Measurements from ENCODE around the gene MEA1. TPM values are rescaled to one million over a fixed set of nuclear protein-coding genes. Genes with fewer than 3 reads are reported as not detected.

Gene MEA1
- polyA plus RNA-seq, 5 donors: 77.5 to 90.4 (median 86.1) TPM

DNA sequence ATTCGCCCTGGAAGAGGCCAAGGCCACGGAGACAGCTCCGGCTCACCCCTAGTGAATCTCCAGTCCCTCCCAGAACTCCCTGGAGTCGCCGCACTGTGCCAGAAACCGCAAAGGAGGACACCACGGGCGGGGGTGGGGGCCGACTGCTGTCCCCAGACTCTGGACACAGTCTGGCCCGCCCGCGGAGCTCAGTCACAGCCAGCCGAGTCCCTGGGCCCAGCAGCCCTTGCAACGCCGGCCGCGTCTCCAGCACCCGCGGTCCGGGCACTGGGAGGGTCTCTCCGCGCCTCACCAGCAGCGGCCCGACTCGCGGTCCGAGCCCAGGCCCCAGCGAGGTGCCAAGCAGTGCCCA, 35.3 kb downstream of the MEA1 start:
- no peak for DNase-seq

DNA sequence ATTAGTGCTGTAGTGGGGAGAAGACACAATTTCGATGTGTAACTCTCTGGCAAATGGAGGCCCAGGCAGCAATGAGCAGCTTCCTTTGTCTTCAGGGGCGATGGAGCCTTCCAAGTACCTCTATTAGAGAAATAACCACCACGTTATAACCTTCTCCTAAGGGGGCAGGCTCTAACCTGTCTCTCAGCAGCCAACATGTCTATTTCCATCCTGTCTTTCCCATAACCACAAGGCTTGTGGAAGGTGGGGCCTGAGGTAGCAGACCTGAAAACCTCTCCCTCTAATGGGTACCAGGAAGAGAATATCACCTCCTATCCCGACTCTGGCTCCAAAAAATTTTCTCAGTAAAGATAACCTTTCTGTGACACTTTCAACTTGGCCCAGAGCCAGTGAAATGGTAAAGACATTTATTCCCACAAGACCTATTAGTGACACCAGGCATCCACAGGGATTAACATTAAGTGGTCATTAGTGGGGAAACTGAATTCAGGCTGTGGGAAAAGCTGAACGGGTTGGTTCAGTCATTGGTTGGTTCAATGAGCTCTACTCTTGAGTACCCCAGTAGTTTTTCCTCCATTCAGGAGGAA, 38.7 kb downstream of the MEA1 start:
- no peak for DNase-seq

DNA sequence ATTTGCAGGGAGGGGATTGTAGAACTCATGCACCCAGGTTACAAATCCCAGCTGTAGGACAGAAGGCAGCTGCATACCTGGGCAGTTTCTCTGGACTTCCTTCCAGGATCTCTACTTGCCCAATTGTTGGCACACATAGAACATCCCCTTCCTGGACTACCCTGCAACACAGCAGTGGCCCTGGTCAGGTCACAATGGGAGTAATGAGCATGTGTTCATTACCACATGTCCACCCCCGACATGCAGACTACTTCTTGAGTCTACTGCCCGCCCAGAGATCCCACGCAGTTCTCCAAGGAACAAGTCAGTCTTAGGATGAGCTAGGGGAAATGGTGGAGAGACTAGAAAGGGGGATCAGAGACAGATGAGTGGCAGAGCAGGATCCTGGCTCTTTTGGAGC, 39.8 kb downstream of the MEA1 start:
- no peak for DNase-seq

DNA sequence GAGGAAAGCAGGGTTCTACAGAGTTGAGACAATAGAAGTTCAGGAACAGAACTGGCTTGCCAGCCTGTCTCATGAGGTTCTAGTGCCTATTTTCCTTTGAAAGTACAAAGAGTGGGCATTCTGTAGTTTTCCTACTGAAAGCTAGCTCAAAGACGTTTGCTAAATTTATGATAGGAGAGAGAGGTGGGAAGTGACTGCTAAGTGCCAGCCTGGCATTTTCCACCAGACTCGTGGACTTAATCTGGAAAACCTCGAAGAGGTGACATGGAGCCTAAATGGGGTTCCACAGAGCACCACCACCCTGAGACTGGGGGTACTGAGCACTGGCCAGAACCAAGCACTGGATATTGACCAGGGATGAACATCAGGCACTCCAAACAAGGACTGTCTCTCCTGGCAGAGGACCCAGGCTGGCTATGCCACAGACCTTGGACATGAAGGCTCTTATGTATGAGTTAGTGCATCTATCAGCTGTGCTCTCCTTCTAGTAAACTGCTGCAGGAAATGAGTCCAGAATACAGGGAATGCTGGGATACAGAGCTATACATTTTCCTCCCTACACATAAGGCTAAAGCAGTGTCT, 41.9 kb downstream of the MEA1 start:
- DNase-seq: no peak

DNA sequence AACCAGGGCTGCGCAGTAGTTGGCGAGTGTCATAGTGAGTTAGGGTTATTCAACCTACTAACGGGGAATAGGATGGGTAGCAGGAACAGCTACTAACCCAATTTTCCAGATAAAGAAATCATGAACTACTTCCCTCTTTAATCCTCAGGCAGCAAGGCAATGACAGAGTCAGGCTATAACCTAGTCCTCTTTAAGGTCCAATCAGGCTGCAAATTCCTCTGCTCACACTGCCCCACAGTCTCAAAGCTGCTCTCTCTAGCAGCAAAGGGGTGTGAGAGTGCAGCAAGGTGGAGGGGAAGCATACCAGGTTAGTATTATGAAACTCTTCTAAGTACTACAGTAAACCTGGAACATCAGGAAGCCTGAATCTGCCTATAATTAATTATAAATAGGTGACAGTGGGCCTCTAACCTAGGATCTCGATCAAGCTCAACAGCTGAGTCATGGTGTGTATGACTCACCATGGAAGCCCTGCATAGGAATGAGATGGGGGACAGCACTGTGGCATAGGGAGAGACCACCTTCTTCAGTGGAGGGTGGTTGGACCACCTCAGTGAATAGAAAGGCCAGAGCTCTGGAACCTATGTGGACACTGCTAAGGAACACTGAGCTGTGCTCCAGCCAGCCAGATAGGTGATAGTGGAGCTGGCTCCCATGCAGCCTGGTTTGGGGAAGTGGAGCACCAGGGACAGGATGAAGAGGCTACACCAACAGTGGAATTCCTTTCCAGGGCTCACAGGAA, 42.7 kb downstream of the MEA1 start:
- DNase-seq: no peak

DNA sequence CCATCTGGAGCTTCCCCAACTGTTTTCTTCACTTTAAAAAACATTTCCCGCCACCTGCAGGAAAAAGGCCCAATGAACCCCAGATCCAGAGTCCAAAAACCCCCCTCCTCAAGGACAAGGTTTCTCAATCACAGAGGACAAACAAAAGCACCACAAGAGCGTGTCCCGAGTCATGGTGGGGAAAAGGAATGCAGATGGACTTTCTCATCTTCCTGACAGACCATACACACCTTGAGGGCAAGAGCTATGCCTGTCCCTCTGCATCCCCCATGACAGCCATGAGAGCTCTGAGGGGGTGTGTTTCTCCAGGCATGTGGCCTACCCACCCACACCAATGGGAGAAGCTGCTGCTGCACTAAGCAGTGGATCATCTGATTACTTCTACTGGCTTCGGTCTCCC, 43.8 kb downstream of the MEA1 start:
- DNase-seq: no peak

DNA sequence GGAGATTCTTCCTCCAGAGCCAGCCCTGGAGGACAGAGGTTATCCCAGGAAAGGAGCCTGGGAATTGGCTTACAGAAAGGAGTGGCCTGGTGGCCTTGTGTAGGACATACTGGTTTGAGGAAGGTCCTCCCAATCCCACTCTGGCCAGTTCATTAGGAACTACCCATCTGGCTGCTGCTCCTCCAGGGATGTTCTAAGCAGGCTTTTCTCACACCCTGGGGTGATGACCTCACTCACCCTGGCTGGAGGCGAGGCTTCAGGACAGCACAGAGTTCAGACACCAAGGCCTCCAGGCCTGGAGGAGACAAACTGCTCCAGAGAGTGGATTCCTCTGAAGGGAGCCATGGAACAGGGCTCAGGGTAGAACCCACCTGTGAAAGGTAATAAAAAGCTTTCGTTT, 44.3 kb downstream of the MEA1 start:
- no peak for DNase-seq

DNA sequence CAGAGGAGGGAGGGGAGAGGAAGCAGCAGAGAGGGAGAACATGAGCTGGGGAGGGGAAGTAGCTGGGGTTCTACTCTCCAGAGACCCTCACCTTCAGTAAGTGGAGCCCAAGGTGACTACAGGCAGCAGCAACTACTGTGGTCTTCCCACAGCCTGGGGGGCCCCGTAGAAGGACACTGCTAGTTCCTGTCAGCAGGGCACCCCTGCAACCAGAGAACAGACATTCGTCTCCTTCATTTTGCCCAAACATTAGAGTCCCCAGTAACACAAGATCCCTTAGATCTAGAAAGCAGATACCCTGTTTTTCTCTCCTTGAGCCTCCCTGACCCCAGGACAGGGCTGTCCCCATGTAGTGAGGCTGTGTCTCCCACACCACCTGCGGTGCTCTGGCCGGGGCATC, 45.0 kb downstream of the MEA1 start:
- DNase-seq: no peak

DNA sequence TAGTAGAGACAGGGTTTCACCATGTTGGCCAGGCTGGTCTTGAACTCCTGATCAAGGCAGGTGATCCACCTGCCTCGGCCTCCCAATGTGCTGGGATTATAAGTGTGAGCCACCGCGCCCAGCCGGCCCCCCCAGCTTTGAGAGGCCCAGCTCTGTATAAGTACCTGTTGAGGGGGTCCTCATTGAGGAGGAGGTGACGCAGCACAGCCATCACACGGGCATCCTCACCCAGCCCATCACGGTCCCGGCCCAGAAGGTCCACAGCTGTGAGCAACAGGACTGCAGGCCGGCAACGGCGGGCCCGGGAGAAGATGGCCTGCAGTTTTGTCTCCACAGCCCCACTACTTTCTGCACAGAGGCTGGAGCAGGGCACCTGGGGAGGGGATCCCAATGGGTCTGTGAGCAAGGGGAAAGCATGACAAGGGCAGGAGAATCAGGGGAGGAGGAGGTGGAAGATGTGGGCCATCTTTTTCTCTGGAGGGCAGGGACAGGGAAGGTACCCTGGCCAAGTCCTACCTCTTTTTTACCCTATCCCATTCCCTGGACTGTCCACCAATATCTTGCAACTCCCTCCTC, 45.5 kb downstream of the MEA1 start:
- no peak for DNase-seq

DNA sequence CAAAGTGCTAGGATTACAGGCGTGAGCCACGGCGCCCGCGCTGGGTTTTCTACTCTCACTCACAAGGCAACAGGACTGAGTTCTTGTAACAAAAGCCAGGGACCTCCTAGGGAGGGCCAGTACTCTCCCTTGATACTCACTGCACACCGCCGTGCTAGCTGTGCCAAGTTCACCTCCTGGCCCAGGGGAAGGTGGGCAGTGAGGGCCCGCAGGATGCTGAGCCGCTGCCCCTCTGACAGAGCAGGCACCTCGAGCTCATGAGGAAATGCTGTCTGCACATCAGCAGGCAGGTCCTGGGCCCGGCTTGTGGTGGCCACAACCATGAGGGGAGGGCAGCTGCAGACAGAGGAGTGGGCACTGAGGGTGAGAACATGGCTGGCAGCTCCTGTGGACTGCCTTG, 46.5 kb downstream of the MEA1 start:
- no peak for DNase-seq

DNA sequence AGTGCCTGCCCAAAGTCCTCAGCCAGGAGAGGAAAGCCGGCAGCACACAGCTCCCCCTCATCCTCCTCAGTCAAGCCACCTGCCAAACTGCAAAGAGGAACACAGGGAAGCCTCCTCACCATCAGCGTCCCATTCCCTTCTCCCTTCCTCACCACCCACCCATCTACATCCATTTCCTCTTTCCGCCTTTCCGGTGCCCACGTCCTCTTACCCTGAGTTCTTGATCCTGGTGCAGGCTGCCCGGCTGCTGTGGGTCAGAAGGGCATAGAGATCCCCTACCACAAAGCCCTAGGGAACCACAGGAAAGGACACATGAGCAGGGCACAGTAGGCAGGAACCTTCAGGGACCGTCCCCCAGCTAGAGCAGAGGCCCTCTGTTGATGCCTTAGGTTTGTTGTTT, 47.2 kb downstream of the MEA1 start:
- no peak for DNase-seq

DNA sequence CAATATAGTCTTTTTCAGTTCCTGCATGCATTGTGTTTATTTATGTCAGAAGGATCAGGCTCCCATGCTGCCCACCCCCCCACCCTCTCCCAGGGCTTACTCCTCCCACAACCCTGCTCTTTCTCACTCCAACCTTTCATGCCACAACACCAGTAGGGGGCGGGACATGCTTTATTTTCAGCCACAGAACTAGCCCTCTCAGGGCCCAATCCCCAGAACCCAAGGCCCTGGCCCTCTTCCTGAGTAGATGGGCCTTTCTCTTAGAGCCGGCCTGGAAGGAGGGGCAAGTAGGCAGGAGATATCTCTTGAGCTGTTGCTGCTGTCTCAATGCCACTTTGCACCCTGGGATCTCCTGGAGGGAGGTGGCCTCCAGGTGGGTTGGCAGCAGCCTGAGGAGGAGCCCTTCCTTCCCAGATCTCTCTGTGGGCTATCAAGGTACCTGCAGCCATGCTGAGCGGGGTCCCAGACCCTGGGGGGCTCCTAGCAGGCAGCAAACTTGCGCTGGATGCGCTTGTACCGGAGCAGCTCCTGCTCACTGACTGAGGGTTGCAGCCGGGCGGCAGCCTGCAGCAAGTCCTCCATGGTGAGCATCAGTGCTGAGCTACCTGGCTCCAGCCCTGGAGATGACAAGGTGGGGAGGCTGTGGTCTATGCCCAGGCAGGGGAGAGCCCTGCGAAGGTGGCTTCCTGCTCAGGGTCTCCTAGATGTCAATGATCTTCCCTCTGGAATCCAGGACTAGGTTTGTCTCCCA, 49.7 kb downstream of the MEA1 start:
- no peak for DNase-seq

DNA sequence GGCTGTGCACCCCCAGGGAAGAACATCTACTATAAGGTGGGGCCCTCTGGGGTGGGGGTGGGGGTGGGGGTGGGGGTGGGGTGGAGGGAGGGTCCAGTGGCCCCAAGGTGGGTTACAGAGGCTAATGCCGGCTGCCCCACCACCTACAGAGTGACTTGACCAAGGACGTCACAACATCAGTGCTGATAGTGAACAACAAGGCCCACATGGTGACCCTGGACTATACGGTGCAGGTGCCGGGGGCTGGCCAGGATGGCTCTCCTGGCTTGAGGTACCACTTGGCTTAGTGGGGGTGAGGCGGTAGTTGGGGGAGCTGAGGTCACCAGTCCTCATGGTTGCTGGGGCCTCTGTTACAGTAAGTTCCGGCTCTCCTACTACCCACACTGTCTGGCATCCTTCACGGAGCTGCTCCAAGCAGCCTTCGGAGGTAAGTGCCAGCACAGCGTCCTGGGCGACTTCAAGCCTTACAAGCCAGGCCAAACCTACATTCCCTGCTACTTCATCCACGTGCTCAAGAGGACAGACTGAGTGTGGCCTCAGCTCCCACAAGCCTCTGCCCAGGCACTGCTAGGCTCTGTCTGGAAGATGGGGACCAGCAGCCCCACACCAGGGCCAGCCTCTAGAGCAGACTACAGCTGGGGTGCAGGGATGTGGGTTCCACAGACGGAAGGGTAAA, 50.4 kb downstream of the MEA1 start:
- DNase-seq: no peak

DNA sequence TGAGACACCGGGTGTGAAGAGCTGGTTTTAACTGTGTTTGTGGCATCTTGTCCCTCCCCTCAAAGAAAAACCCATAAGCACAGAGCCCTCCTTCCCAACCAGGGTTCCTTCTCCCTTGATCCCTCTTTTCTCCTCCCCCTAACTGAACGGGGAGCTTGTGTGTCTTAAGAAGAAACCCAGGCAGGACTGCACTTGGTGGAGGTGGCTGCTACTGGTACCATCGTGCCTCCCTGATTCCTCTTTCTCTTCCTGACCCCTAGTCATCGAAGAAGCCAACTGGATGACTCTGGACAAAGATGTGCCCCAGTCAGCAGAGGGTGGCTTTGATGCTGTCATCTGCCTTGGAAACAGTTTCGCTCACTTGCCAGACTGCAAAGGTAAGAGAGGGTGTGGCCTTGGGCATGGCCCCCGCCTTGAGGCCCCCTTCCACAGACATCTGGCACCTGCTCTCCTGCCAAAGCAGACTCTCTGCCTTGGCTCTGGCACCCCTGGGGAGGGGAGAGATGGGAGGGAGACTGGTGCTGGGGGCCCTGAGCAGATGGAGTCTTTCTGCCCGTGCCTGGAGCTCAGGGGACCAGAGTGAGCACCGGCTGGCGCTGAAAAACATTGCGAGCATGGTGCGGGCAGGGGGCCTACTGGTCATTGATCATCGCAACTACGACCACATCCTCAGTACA, 51.1 kb downstream of the MEA1 start:
- no peak for DNase-seq

DNA sequence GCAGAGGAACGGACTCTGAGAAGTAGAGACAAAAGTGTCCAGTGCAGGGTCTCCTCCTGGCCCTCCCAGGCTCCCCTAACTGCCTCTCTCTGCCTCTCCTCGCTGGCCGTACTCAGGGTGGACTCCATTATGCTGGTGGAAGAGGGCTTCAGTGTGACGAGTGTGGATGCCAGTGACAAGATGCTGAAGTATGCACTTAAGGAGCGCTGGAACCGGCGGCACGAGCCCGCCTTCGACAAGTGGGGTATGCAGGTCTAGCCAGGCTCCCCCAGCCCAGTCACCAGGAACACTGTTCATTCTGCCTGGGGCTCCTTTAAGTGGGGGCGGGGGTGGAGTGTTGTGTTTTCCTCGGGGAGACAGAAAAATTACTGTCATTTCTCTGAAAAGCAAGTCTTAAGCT, 51.6 kb downstream of the MEA1 start:
- DNase-seq: no peak

Other genes starting within 250 kb of the MEA1 start
- 10 to 100 TPM; 14.1 to 20.2 (median 18.8) TPM for gene BICRAL, start 231.9 kb downstream of the MEA1 start, polyA plus RNA-seq (ENCODE audit: insufficient read depth in 1 of 5, insufficient read length in 5 of 5, low replicate concordance in 1 of 5)
- gene RPL7L1, start 134.3 kb downstream of the MEA1 start, polyA plus RNA-seq (ENCODE audit: insufficient read depth in 1 of 5, insufficient read length in 5 of 5, low replicate concordance in 1 of 5): 100 to 1,000 TPM in 4 of 5 donors, 10 to 100 TPM in 1; 95.2 to 119 (median 111) TPM
- gene PTCRA, start 97.9 kb downstream of the MEA1 start, polyA plus RNA-seq (ENCODE audit: insufficient read depth in 1 of 5, insufficient read length in 5 of 5, low replicate concordance in 1 of 5): 1 to 10 TPM in 1 of 5 donors, under 1 TPM in 4; 0.28 to 1.1 (median 0.55) TPM
- 10 to 100 TPM; 47.1 to 73.0 (median 66.2) TPM for gene CNPY3, start 84.5 kb downstream of the MEA1 start, polyA plus RNA-seq (ENCODE audit: insufficient read depth in 1 of 5, insufficient read length in 5 of 5, low replicate concordance in 1 of 5)
- 1 to 10 TPM in 4 of 5 donors, under 1 TPM in 1; 0.83 to 1.6 (median 1.3) TPM for gene GNMT, start 53.2 kb downstream of the MEA1 start, polyA plus RNA-seq (ENCODE audit: insufficient read depth in 1 of 5, insufficient read length in 5 of 5, low replicate concordance in 1 of 5)
- 10 to 100 TPM; 12.8 to 23.9 (median 17.8) TPM for gene PEX6, start 34.8 kb downstream of the MEA1 start, polyA plus RNA-seq (ENCODE audit: insufficient read depth in 1 of 5, insufficient read length in 5 of 5, low replicate concordance in 1 of 5)
- 10 to 100 TPM; 60.3 to 71.3 (median 64.4) TPM for gene PPP2R5D, start 29.4 kb downstream of the MEA1 start, polyA plus RNA-seq (ENCODE audit: insufficient read depth in 1 of 5, insufficient read length in 5 of 5, low replicate concordance in 1 of 5)
- 100 to 1,000 TPM in 3 of 5 donors, 10 to 100 TPM in 2; 94.1 to 113 (median 101) TPM for gene KLHDC3, start 303 bp upstream of the MEA1 start, polyA plus RNA-seq (ENCODE audit: insufficient read depth in 1 of 5, insufficient read length in 5 of 5, low replicate concordance in 1 of 5)
- gene RRP36, start 7.7 kb upstream of the MEA1 start, polyA plus RNA-seq (ENCODE audit: insufficient read depth in 1 of 5, insufficient read length in 5 of 5, low replicate concordance in 1 of 5): 10 to 100 TPM; 45.7 to 51.6 (median 50.2) TPM
- gene CUL7, start 39.9 kb upstream of the MEA1 start, polyA plus RNA-seq (ENCODE audit: insufficient read depth in 1 of 5, insufficient read length in 5 of 5, low replicate concordance in 1 of 5): 10 to 100 TPM; 33.6 to 51.1 (median 42.4) TPM
- 10 to 100 TPM; 35.8 to 54.1 (median 43.8) TPM for gene MRPL2, start 45.5 kb upstream of the MEA1 start, polyA plus RNA-seq (ENCODE audit: insufficient read depth in 1 of 5, insufficient read length in 5 of 5, low replicate concordance in 1 of 5)
- 10 to 100 TPM; 44.0 to 59.8 (median 45.1) TPM for gene KLC4, start 45.7 kb upstream of the MEA1 start, polyA plus RNA-seq (ENCODE audit: insufficient read depth in 1 of 5, insufficient read length in 5 of 5, low replicate concordance in 1 of 5)
- gene PTK7, start 62.4 kb upstream of the MEA1 start, polyA plus RNA-seq (ENCODE audit: insufficient read depth in 1 of 5, insufficient read length in 5 of 5, low replicate concordance in 1 of 5): 100 to 1,000 TPM; 232 to 304 (median 271) TPM
- 10 to 100 TPM; 20.5 to 31.5 (median 27.1) TPM for gene SRF, start 157.3 kb upstream of the MEA1 start, polyA plus RNA-seq (ENCODE audit: insufficient read depth in 1 of 5, insufficient read length in 5 of 5, low replicate concordance in 1 of 5)
- 10 to 100 TPM; 32.2 to 40.3 (median 37.6) TPM for gene CUL9, start 168.2 kb upstream of the MEA1 start, polyA plus RNA-seq (ENCODE audit: insufficient read depth in 1 of 5, insufficient read length in 5 of 5, low replicate concordance in 1 of 5)
- 10 to 100 TPM; 21.3 to 44.9 (median 28.6) TPM for gene DNPH1, start 215.5 kb upstream of the MEA1 start, polyA plus RNA-seq (ENCODE audit: insufficient read depth in 1 of 5, insufficient read length in 5 of 5, low replicate concordance in 1 of 5)
- under 1 TPM; 0.27 to 0.87 (median 0.56) TPM for gene TTBK1, start 229.5 kb upstream of the MEA1 start, polyA plus RNA-seq (ENCODE audit: insufficient read depth in 1 of 5, insufficient read length in 5 of 5, low replicate concordance in 1 of 5)